Occipital lobe (tissue), 2 donors: ENCODE results near the gene ANKRD29. TPM values are rescaled to one million over a fixed set of nuclear protein-coding genes. Genes with fewer than 3 reads are reported as not detected.

ENCODE experiments used
- DNase-seq: peaks from one replicate; lab custom pipeline; 2025; lab: John Stamatoyannopoulos, UW
- total RNA-seq: library from RNA; depleted of rRNA; stranded (reverse); fragments of >200 nt; gene quantifications from one replicate; pipeline ENCODE4 v1.2.3, GENCODE V29; 2014

ANKRD29 gene, protein sequence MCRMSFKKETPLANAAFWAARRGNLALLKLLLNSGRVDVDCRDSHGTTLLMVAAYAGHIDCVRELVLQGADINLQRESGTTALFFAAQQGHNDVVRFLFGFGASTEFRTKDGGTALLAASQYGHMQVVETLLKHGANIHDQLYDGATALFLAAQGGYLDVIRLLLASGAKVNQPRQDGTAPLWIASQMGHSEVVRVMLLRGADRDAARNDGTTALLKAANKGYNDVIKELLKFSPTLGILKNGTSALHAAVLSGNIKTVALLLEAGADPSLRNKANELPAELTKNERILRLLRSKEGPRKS
- total RNA-seq: 1.2 TPM

- DNase-seq: no peak
Observed at GRCh38 chr18:23662309-23663263, at the start of gene ANKRD29. Gene ANKRD29, minus strand, starts transcription at chr18:23662911. Its CDS starts 181 bp downstream, at chr18:23662730.

- no peak for DNase-seq
Observed at GRCh38 chr18:23712445-23712844, 49.7 kb upstream of the ANKRD29 start.

DNA sequence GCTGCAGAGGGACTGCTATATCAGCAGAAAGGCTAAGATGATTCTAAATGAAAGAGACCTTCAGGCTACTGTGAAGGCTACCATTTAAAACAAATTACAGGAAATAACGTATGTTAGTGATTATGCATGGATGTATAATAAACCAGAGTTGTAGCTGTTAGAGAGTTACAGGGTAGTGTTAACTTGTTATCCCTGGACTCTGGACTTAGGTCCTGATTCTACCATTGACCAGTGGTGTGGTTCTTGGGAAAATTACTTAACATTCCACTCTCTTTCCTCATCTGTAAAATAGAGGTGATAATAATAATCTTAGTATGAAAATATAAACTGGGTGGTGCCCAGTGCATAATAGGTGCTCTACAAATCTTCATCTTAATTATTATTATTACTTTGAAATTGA, 48.7 kb upstream of the ANKRD29 start:
- no peak for DNase-seq

DNA sequence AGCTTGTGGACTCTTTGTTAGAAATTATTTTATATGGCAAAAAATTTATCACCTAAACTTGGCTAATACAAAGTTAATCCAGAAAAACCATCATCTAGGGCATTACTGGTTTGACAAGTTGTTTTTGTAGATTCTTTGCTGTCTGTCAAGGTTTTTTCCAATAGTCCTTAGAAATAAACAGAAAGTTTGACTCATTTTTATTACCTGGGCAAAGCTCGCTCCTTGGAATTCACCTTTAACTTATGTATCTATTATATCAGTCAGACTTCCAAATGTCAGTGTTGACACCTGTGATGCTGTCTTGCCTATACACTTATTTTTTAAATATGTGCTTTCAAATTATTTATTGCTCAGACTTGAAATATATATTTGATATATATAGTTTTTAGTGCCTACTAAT, 48.2 kb upstream of the ANKRD29 start:
- DNase-seq: no peak

DNA sequence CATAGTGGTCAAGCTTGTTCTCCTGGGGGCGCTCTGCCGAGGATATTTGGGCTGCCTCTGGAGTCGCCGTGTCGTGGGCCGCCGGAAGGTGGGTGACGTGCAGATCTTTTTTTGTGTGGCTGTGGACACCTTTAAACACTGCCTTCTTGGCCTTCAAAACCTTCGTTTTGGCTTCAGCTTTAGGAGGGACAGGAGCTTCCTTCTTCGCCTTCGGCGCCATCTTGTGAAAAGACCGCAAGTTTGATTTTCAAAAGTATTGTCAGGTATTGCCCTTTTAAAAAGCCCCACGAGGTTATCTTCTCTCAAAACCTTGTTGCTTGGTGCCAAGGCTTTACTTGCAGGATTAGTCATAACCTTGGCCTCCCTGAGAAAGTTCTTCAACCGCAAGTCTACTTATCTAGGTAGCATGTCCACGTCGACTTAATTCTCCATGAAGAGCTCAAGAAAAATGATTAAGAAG, 47.4 kb upstream of the ANKRD29 start:
- no peak for DNase-seq

DNA sequence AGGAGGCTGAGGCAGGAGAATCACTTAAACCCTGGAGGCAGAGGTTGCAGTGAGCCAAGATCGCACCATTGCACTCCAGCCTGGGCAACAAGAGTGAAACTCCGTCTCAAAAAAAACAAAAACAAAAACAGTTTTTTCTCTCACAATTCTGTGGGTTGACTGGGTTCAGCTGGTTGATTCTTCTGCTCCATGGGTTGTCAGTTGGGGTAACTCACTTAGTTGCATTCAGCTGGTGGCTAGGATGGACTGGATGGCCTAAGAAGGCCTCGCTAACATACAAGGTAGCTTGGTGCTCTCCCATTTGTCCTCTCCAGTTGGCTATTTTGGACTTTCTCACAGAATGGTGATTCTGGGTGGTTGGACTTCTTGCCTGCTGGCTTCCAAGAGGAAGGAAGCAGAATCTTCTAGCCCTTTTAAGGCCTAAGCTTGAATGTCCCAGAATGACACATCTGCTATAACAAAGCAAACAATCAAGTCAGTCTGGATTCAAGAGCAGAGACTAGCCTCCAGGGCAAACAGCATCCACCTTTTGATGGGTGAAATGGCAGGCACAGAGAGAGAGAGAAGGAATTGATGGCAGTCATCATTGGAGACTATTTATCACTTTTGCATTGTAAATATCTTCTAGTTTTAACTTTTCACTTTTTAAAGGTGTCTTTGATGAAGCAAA, 44.4 kb upstream of the ANKRD29 start:
- DNase-seq: no peak

DNA sequence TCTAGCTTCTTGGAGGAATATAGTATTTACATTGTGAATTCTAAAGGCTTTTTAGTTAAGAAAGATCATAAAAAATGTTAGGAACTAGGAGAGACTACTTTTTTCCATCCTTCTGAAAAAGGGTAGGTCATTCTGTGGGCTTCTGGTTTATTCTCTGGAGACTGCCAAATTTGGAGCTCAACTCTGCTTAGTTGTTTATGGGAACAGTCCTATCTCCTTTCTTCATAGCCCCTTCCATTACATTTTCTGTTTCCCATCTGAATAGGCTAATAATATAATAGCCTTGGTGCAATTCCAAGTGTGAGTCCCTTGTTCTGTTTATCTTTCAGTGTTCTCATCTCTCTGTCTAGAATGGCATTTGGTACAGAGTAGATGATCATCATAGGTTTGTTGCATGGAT, 42.1 kb upstream of the ANKRD29 start:
- DNase-seq: no peak

DNA sequence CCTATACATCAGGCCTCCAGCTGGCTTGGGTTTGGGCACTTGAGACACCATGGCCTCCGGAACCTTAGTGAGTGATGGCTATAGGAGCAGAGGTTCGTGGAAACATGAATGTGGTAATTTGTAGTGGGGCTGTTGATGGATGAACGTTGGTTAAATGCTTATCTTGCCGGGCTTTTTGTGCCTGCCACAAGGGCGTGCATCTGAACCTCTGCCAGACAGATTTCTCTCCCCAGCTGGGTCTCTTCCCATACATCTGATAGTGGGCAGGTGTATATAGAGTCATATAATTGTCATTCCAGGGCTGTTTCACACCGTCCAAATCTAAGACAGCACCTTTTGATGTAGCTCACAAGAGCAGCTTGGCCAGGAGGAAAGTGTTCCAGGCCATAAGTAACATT, 41.3 kb upstream of the ANKRD29 start:
- DNase-seq: no peak

DNA sequence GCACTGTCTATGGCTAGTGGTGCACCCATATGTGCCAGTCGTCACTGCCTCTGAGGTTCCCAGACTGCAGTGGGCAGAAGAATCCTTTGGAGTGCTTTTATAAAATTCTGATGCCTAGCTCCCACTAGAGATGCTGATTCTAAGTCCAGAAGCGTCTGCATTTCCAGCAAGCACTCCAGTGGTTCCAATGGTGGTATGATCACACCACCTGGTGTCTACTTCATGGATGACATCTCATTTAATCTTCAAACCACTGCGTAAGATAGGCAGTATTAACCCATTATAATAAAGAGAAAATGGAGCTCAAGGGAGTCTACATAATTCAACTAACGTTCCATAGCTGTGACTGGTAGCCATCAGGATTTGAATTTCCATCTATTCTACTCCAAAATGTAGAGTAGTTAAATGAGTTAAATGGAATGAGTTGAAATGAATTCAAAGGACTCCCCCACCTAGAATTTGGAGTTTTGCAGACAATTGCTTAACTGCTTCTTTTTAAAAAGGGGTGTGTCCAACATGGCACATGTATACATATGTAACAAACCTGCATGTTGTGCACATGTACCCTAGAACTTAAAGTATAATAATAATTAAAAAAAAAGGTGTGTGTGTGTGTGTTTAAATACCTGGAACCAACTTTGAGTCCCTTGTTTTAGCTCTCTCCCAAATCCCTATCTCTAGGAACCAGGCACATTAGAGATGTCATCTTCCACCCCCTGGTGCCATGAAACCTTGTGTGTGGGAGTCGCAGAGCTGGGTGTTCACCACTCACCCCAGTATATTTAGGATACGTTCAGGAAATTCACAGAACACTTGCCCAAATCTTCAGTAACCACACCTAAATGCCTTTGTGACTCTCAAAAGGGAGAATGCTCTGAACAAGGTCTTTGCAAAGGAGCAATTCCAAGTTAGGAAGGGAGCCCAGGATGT, 40.6 kb upstream of the ANKRD29 start:
- DNase-seq: no peak

GRCh38 chr18:23702606-23703005, 39.9 kb upstream of the ANKRD29 start:
- DNase-seq: no peak

- DNase-seq: no peak
Observed at GRCh38 chr18:23701544-23702064, 38.9 kb upstream of the ANKRD29 start.

GRCh38 chr18:23701017-23701416, 38.3 kb upstream of the ANKRD29 start:
- DNase-seq: no peak

DNA sequence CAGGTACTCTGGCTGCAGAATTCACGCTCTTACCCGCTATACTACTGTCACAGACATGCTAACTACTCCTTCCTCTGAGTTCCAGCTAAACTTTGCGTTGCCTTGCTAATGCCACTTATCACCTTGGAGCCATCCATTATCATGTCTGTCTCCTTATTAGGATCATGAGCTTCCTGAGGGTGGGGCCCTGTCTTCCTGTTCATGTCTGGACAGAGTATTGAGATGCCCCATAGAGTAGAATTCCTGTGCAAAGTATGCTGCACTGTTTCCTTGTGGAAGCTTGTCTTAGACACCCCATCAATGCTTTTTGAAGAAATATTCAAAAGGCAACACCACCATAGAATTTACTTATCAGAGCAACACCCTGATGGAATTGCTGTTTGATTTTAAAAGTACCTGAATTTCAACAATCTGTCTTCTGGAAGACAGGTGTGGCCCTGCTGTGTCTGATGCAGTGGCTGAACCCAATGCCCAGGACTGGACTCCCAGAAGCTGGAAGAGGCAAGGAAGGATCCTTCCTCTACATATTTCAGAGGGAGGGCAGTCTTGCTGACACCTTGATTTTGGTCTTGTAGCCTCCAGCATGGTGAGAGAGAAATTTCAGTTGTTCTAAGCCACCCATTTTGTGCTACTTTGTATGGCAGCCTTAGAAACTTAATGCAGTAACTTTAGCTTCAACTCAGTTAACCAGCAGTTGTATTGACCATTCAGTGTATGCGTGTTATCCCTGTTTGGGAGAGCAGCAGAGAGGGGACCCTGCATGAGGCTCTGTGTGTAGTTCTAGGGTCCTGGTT, 32.1 kb upstream of the ANKRD29 start:
- DNase-seq: no peak

GRCh38 chr18:23693846-23694245, 31.1 kb upstream of the ANKRD29 start:
- DNase-seq: no peak

- DNase-seq: no peak
Observed at GRCh38 chr18:23690505-23691068, 27.9 kb upstream of the ANKRD29 start.

GRCh38 chr18:23689616-23690504, 27.1 kb upstream of the ANKRD29 start:
- no peak for DNase-seq

GRCh38 chr18:23689031-23689615, 26.4 kb upstream of the ANKRD29 start, which contains the start of gene LAMA3:
Gene LAMA3, plus strand, starts transcription at chr18:23689453. Its CDS starts 231 bp downstream, at chr18:23689684.
- no peak for DNase-seq

GRCh38 chr18:23688528-23688927, 25.8 kb upstream of the ANKRD29 start:
- no peak for DNase-seq
